Activated T-cell treated with anti-CD3 and anti-CD28 coated beads for 4 hours (primary cell): Measurements from ENCODE around the gene WNK1.
"Not testable (repeated sequence)": the region's sequence is repeated elsewhere in the genome, so short reads cannot be mapped to it uniquely, and the experiment has no call there.

Source experiments
- DNase-seq: peaks from one replicate; pipeline ENCODE4 v3.0.0-alpha.2; 2020

WNK1 gene

GRCh38 chr12:751999-752694 lies at the start of gene WNK1:
Gene WNK1, plus strand, starts transcription at chr12:752579. Its CDS starts 987 bp downstream, at chr12:753566.
- DNase-seq, result peak; percentile 98

GRCh38 chr12:704516-705242 lies 47.7 kb upstream of the WNK1 start:
- DNase-seq, result no peak

GRCh38 chr12:708084-708483 lies 44.3 kb upstream of the WNK1 start:
- not testable (repeated sequence) for DNase-seq

- DNase-seq, result no peak
Observed at GRCh38 chr12:709455-710020, 42.8 kb upstream of the WNK1 start.

- no peak for DNase-seq
Observed at GRCh38 chr12:712172-712863, 40.1 kb upstream of the WNK1 start.

GRCh38 chr12:713281-713875 lies 39.0 kb upstream of the WNK1 start:
- peak; percentile 26 for DNase-seq

- DNase-seq, result peak; percentile 41
Observed at GRCh38 chr12:716506-716905, 35.9 kb upstream of the WNK1 start.

- DNase-seq, result no peak
Observed at GRCh38 chr12:718756-719102, 33.6 kb upstream of the WNK1 start.

GRCh38 chr12:720231-720941 lies 32.0 kb upstream of the WNK1 start:
- DNase-seq, result no peak

GRCh38 chr12:724194-724855 lies 28.1 kb upstream of the WNK1 start:
- no peak for DNase-seq

- no peak for DNase-seq
Observed at GRCh38 chr12:725076-725475, 27.3 kb upstream of the WNK1 start.

- DNase-seq, result no peak
Observed at GRCh38 chr12:726281-727140, 25.9 kb upstream of the WNK1 start.

- DNase-seq, result no peak
Observed at GRCh38 chr12:727321-727720, 25.1 kb upstream of the WNK1 start.

- DNase-seq, result no peak
Observed at GRCh38 chr12:728781-729180, 23.6 kb upstream of the WNK1 start.

GRCh38 chr12:729221-729620 lies 23.2 kb upstream of the WNK1 start:
- no peak for DNase-seq

GRCh38 chr12:730550-730949 lies 21.8 kb upstream of the WNK1 start:
- DNase-seq, result no peak

GRCh38 chr12:737122-737739 lies 15.1 kb upstream of the WNK1 start:
- no peak for DNase-seq

- no peak for DNase-seq
Observed at GRCh38 chr12:738712-739111, 13.7 kb upstream of the WNK1 start.

GRCh38 chr12:739349-739748 lies 13.0 kb upstream of the WNK1 start:
- no peak for DNase-seq

- DNase-seq, result no peak
Observed at GRCh38 chr12:740921-741320, 11.5 kb upstream of the WNK1 start.
